ENCODE results near the gene DMD.
"Not testable (repeated sequence)": the region's sequence is repeated elsewhere in the genome, so short reads cannot be mapped to it uniquely, and the experiment has no call there.

DMD gene

DNA sequence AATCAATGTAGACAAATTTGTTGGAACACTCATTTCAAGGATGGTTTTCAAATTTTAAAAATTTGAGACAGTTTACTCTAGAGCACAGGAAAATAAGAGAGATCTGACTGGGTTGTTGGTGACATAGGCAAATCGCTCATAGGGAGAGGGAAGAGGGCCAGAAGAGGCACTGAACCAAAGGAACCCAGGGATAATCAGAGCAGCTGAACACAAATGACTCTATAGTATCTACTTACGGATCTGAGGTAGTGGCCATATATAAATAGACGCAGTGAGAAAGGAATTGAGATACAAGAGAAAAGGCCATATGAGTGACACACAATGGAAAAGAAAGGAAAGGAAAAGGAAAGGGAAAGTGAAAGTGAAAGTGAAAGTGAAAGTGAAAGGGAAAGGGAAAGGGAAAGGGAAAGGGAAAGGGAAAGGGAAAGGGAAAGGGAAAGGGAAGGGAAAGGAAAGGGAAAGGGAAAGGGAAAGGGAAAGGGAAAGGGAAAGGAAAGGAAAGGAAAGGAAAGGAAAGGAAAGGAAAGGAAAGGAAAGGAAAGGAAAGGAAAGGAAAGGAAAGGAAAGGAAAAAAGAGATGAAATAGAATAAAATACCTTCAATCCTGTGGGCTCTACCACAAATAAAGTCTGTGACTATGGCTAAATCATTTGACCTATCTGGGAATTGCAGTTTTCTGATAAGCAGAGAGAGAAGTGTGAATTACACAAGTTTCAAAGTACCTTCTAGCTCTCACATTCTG, 759.2 kb downstream of the DMD start:
- DNase-seq = no peak

GRCh38 chrX:32448945-32449344, 762.4 kb downstream of the DMD start:
- no peak for DNase-seq

DNA sequence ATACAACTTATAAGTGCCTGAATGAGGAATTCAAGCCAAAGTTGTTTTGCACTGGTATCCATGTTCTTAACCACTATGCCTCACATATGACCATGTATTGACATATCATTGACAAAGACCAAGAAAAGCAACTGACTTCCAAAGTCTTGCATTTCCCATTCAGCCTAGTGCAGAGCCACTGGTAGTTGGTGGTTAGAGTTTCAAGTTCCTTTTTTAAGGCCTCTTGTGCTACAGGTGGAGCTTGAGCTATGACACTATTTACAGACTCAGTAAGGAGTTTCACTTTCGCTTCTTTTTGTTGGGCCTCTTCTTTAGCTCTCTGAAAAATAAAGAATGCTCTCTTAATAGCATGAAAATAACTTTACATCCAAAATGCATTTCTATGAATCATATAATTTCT, 763.0 kb downstream of the DMD start:
- no peak for DNase-seq

DNA sequence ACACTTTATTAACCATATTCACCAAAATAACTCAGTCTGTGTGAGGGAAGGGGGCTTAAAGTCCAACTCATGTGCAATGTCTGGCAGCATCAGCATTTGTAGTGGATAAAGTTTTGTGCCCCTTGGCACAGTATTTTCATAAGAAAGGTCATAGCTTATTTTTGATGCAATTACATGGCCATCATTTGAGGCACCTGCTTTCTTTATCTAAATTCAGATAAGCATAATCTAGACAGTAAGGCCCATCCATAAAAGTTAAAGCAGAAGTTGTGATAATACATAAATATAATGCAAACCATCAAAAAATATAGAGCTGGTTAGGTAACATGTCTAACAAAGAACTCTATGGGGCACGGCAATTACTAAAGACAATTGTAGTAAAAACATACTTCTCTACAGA, 763.7 kb downstream of the DMD start:
- no peak for DNase-seq

DNA sequence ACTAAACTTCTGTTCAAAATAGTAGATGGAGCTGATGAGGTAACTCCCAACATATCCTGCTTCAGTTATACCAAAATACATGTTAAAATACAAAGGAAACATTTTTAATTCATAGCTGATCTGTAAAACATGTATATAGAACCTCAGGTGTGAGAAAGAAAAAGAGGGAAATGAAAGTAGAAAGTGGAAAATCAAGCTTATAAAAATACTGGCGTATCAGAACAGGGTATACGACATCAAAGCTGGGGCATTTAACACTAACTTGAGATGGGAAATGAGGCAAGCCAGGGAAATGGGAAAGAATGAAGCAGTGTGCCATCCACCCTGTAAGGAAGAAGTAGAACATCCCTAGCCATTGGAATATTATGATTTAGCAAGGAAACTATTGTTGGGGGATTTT, 767.5 kb downstream of the DMD start:
- no peak for DNase-seq

GRCh38 chrX:32421266-32421665, 790.1 kb downstream of the DMD start:
- no peak for DNase-seq

DNA sequence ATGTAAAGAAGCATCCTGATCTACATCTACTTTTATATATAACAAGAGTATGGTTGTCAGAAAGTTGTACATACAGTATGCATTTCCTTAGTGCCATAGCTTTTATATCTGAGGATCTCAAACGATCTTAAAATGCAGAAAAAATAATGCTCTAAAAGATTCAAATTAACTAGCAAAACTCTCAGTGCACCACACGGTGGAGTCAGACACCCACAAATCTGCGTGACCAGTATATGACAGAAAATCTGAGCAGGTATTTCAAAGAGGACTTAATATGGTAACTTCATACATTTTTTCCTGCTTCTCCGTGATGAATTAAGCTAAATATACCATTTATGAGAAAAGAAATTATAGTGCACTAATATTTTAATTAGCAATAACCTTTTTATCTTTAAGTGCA, 803.0 kb downstream of the DMD start:
- DNase-seq = no peak

- no peak for DNase-seq
Measured at GRCh38 chrX:32397562-32398216, 813.7 kb downstream of the DMD start.

DNA sequence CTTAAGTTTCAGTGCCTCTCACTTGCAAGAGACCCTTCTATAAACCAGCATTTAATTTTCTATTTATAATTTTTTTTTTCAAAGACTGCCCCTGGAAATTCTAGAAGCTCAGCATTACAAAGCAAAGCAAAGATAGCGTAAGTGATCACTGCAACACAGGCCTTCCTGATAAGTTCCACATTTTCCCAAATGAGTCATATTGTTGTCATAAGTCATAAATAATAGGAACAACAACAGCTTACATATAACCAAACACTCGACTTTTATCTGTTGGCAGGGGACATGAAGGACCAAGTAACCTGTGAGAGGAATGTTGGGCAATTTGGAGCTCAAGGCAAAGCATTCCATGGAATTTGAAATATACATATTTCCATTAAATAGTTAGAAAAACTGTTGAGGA, 815.5 kb downstream of the DMD start:
- DNase-seq = no peak

DNA sequence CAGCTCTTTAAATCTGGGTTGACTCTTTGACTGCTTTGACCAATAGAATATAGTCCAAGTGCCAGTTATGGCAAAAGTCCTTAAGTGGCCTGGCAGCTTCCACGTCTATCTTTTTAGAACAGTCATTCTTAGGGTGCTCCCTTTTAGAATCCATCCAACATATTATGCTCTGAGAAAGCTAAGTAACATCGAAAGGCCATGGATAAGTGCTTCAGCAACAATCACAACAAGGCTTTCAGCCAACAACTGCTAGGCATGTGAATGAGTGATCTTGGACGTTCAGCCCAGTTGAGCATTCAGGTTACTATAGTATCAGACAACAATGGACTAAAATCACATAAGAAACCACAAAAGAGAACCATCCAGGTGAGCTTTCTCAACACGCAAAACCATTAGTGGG, 818.7 kb downstream of the DMD start:
- no peak for DNase-seq

GRCh38 chrX:32370456-32371205, 840.7 kb downstream of the DMD start:
- no peak for DNase-seq

GRCh38 chrX:32293962-32294700, 917.2 kb downstream of the DMD start:
- DNase-seq = no peak

GRCh38 chrX:32289356-32289755, 922.0 kb downstream of the DMD start:
- no peak for DNase-seq

DNA sequence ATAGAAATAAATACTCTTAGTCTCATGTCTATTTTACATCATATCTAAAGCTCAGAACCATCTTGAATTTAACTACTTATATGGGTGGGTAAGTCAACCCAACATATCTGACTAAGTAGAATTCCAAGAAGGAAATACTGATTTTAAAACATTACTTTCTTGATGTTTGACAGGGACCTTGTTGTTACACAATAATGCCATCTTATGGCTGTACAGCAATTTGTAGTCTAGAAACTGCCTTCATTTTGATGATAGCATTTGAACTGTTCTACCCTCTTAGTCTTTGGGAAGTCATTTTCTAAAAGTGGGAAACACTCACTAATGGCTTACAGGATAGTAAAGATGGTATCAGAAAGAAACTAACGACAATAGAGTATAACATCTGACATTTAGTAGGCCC, 929.5 kb downstream of the DMD start:
- no peak for DNase-seq

DNA sequence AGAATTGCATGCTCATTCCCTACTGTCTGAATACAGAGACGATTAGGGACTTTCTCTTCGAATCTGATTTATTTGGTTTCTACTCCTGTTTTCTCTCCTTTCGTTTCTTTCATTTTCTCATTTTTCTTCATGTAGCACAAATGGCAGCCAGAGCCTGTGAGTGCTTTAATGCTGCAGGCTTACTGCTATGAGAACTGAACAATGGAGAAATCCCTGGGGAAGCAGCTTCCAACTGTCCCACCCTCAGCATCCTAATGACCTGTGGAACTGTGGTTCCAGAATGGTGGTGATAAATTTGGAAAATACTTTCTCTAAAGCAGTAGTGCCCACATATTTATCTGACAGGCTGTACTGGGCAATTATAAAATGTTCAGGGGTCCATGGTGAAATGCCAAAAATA, 930.4 kb downstream of the DMD start:
- no peak for DNase-seq

GRCh38 chrX:32280489-32280888, 930.9 kb downstream of the DMD start:
- DNase-seq = no peak

- no peak for DNase-seq
Measured at GRCh38 chrX:32276153-32276552, 935.2 kb downstream of the DMD start.

GRCh38 chrX:32269866-32270265, 941.5 kb downstream of the DMD start:
- no peak for DNase-seq

DNA sequence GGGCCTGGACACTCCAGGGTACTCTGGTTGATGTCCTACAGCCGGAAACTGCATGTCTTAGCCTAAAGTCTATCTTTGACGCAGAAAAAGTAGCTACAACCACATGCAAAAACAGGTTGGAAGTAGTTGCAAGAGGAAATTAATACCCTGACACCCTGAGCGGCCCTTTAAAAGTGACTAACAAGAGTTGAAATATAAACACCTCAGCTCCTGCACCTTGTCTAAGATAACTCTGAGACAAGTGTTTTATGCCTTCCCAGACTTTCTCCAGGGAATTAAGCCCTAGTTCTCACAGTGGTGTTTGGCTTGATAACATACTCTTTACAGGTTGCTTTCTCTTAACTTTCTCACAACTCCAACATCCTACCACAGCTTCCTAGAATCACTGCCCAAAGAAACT, 943.1 kb downstream of the DMD start:
- no peak for DNase-seq

GRCh38 chrX:32267796-32268195, 943.6 kb downstream of the DMD start:
- no peak for DNase-seq

- not testable (repeated sequence) for DNase-seq
Measured at GRCh38 chrX:32246675-32247074, 964.7 kb downstream of the DMD start.

DNA sequence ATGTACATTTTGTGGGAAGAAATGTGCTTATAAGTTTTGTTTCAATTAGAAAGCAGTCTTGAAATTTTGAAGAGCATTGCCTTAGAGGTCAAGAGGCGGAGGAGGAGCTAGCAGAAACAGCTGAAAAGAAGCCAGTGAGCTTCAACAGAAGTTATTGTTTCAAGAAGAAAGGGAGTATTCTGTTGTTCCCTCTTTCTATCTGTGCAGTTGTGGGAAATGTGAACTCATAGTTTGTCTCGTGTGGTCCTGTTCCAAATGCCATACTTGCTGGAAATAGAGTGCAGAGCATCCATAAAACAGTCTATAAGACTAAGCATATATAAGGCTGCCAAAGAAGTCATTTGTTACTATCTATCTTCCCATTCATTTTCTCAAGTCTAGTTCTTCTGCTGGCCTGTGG, 1015.7 kb downstream of the DMD start:
- DNase-seq = no peak

DNA sequence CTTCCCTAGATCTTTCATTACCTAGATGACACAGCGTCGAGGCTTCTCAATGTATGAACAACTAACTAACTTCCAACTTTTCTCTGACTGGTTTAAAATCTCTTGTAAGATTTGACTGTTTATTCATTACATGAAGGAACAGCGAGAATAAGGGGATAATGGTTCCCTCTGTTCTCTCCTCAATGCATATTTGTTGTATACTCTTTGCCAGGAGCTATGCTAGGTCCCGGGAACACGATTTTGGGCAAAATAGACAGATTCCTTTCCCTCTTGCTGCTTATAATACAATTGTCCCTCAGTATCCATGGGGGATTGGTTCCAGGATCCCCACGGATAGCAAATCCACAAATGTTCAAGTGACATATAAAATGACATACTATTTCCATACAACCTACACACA, 1020.0 kb downstream of the DMD start:
- no peak for DNase-seq

Measured in right forelimb (tissue), 1 donor.